Urothelium cell line (cell line): Measurements from ENCODE around the gene PLIN1.

ENCODE experiments used
- DNase-seq: peaks from one replicate; pipeline ENCODE4 v3.0.0; 2011; ENCODE audit warnings: low spot score, mixed read lengths
- FAIRE-seq: peaks from 2 replicates; lab custom pipeline; 2011; peaks lifted over from hg19 to GRCh38; lab: Jason Lieb, UNC

The PLIN1 gene

DNA sequence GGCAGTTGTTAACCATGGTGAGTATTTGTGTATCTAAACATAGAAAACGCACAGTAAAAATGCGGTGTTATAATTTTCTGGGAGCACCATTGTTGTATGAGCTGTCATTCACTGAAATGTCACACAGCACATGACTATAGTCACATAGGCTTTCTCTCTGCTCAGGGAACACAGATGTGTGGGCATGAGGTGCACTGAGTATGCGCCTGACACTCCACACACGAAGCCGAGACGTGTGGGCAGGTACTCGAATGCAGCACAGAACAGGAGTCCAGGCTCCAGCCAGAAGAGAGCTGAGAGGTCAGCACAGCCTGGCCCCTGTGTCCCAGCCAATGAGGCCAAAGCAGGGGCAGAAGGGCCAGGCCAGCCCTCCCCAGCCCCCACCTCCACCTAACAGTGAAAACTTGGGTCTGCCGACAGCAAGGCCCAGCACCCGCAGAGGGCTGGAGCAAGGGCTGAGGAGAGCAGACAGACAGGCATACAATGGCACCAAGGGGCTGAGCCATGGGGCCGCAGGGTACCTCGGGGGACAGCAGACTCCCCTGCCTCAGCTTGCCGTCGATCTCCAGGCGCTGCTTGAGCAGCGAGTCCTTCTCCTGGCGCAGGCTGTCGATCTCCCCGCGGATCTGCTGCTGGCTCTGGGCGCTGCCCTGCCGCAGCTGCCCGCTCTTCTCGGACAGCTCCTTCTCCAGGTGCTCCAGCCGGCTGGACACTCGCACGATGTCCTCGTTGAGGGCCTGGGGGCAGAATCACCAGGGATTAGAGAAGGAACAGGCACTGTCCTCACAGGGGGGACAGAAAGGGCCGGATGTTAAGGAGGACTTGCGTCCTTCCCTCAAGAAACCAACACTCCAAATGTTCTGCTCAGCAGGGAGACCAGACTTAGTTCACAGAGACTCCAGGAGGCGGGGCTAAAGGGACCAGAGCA lies 47.9 kb downstream of the PLIN1 start:
- FAIRE-seq (no peak), DNase-seq (peak; percentile 3)

DNA sequence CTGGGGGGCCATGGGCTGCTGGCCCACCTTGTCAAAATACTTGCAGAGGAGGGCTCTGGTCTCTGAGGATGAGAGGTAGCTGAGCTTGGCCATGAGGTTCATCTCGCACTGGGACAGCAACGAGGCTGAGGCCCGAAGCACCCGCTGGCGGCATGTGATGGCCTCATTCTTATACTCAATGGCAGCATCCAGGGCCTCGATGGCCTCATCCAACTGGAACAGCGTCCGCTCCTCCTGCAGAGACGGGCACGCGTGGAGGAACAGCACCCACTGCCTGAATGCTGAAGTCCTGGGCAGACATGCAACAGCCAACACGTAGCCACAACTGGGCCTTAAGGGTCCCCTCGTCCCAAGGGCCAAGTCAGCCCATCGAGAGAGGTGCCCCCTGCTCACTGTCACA lies 48.9 kb downstream of the PLIN1 start:
- no peak for FAIRE-seq

DNA sequence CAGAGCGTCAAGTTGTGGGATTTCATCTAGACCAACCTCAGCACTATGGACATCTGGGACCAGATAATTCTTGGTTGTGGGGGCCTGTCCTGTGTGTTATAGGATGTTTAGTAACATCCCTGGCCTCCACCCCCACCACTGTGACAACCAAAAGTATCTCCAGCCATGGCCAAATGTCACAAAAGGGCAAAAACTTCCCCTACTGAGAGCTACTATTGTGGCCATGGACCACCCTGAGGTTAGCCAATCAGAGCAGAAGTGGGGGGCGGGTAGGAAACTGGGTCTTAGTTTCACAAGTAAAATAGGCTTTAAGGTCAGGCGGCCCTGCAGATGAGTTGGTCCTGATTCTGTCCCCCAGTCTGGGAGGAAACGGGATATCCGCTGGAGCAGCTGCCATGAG lies 49.3 kb downstream of the PLIN1 start:
- FAIRE-seq (no peak), DNase-seq (peak; percentile 1)

More for the DNA sequence above, 48.9 kb downstream of the PLIN1 start:
- peak; percentile 3 for DNase-seq

DNA sequence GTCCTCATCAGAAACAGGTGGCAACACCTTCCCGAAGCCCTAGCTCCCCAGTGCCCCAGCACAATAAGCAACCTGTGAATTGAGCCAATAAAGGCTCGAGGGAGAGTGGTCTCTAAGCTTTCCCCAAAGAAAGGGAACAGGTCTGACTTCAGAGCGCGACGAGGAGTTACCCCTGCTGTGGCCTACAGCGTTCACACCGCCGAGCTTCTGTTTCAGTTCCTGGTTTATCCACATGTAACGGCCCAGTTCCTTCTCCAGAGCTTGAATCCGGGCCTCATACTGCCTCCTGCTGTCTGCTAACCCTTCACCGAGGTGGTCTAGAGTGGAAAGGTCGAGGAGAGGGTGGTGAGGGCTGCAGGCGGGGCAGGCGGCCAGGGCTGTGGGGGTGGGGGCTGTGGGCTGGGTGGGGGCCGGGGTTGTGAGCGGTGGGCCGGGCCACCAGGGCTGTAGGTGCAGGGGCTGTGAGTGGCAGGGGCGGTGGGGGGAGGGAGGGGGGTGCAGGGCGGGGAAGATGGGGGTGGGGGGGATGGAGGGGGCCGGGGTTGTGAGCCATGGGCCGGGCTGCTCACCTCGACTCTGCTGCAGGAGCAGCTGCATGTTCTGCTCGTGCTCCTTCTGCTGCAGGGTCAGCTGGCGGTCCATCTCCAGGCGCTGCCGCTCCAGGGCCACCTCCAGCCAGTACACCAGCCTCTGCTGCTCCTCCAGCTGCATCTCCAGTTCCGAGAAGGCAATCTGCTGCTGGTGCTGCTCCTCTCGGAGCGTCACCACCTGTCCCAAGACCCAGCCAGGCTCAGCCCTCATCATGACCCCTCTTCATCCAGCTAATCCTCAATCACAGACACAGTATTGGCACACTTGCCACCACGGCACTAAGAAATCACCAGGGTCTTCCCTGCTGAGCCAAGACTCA lies 50.1 kb downstream of the PLIN1 start:
- no peak for FAIRE-seq
- DNase-seq = peak; percentile 3

DNA sequence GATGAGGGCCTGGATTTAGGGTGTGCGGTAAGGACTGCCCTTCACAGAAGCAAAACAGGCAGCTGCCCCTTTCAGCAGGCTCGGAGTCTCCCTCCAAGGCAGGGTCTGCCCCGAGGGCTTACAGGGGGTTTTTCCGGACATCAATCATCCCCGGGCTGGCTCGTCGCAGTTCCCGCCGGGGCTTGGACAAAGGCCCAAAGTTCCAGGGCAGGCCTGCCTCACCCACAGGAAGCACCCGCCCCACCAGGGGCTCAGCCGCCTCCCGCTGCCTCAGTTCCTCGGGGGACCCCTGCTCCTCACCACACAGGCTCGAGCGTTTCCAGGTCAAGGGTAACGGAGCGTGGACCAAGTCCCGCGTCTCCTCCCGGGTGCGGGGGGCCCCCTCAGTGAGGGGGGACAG lies 50.9 kb downstream of the PLIN1 start:
- no peak for FAIRE-seq
- DNase-seq = peak; percentile 4

DNA sequence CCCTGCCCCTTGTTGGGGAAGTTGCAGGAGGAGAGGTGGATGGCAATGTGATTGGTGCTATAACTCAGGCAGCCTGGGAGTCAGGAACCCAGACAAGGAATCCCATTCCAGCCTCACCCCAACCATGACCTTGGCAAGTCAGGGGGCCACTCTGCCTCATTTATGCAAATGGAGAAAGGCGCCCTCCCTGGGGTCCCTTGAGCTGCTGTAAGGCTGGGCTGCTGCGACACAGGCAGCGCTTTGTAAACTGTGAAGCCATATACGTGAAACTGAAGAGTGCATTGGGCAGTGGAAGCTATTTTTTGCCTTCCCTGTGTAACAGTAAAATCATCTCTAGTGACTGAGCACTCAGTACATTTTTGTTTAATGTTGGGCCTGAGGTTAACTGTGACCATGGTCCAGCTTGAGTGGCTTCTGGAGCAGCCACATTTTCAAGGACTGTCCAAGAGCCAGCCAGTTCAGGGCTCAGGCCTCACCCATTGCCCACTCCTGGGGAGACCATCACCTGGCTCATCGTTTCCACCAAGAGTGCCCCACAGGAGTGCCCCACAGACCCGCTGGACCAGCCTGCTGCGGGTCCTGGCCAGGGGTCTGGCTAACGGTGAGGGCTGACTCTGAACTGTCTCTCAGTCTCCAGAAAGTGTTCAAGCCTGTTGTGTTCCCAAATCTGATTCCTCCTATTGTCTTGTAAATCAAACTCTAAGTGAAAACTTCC lies 51.8 kb downstream of the PLIN1 start:
- no peak for FAIRE-seq
- DNase-seq = peak; percentile 2

DNA sequence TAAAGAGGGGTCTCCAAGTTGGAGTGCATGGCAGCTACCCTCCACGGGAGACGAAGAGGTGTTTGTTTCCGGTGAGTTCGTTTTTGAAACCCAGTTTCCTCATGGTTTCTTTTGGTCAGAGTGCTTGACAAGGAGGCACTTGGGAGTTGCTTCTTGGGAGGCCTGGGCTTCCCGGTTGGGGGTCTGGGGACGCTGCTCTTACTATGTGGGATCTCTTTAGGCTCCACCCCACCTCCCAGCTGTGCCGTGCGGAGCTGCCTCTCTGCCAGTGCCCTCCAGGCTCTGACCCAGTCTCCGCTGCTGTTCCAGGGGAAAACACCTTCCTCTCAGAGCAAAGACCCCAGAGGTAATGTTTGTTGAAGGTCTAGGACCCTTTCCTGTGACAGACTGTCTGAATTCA lies 53.5 kb downstream of the PLIN1 start:
- FAIRE-seq = no peak

DNA sequence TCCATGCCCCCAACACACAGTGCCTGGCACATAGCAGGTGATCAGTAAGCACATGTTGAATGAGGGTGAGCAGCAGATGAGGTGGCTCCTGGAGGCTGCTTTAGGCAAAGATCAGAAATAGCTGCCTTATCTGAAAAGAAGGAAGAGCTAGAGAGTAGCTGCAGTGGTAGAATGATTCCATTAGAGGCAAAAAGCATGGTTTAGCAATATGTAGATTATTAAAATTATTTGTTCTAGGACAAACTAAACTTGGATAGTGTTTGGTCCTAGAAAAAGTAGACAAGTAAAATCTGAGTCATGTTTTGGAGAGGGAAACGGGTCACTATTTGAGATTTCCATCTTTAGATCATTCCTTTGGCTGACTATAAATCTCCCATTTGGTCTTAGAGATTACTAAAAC lies 56.0 kb downstream of the PLIN1 start:
- no peak for DNase-seq
- FAIRE-seq = no peak

More for the DNA sequence above, 53.5 kb downstream of the PLIN1 start:
- no peak for DNase-seq

DNA sequence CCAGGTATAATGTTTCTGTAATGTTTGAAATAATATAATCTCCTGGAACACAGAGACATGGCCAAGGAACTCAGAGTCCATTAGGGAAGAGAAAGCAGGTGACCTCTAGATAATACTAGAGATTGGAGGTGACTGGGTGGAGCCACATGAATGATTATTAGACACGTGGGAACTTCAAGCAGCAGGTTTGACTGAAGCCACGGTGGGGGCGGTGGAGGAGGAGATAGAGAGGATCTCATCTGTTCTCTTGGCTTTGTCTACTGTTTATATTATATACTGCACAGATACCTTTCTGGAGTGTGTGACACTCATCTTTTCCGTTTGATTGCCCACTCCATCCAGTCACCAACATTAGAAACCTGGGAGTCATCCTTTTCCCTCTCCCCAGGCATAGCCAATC lies 57.6 kb downstream of the PLIN1 start:
- DNase-seq (no peak), FAIRE-seq (no peak)

DNA sequence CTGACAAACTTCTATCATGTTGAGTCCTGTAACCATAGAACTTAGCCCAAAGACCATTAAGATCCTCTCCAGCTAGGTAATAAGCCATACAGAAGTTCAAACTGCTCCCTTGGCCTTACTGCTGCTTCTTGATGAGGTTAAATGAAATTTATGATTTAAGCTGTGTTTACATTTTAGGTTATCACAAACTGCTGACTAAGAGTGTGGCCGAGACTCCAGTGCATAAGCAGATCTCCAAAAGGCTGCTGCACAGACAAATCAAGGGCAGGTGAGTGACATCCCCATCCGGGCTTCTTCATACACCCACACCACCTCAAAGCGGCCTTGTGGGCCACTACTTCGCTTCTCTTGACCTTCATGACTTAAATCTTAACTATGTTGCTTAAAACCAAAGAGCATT lies 62.9 kb downstream of the PLIN1 start:
- FAIRE-seq (no peak), DNase-seq (no peak)

DNA sequence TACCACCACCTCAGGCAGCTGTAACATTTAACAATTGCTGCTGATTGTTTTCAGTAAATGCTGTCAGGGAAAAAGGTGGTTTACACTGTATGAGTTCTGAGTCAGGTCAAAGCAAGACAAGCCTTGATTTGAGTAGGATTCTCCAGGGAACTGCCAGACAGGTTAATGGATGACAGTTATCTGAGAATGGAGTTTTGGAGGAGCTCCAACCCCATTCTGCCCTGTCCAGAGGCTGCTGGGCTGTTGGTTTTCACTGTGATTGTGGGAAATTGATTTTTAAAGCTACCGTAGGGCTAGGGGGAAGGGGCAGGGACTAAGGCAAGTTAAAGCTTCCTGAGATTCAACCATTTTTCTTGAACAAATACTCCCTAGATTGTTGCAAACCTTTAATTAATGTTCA lies 64.0 kb downstream of the PLIN1 start:
- DNase-seq (no peak), FAIRE-seq (no peak)
